CD4-positive, alpha-beta T cell treated with Interleukin-17A for 4 hours (primary cell): ENCODE measurements around the gene RAB14.
"Not testable (repeated sequence)": the region's sequence is repeated elsewhere in the genome, so short reads cannot be mapped to it uniquely, and the experiment has no call there.

Experiments used
- DNase-seq: peaks from one replicate; pipeline ENCODE4 v3.0.0-alpha.2; 2020; ENCODE audit warnings: mixed read lengths

Gene RAB14

DNA sequence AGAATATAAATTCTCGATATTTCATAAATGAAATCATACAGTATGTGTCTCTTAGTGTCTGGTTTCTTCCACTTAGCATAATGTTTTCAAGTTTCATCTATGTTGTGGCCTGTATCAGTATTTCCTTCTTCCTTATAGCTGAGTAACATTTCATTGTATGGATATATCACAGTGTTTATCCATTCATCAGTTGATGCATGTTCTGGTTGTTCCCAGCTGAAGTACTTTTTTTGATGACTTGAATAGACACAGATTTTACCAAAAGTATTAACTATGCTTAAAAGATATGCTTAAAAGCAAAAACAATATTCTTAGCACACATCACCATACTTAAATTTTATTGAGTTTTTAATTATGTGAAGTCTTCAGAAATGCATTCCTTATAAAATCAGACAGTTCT lies 12.7 kb downstream of the RAB14 start:
- DNase-seq = no peak

DNA sequence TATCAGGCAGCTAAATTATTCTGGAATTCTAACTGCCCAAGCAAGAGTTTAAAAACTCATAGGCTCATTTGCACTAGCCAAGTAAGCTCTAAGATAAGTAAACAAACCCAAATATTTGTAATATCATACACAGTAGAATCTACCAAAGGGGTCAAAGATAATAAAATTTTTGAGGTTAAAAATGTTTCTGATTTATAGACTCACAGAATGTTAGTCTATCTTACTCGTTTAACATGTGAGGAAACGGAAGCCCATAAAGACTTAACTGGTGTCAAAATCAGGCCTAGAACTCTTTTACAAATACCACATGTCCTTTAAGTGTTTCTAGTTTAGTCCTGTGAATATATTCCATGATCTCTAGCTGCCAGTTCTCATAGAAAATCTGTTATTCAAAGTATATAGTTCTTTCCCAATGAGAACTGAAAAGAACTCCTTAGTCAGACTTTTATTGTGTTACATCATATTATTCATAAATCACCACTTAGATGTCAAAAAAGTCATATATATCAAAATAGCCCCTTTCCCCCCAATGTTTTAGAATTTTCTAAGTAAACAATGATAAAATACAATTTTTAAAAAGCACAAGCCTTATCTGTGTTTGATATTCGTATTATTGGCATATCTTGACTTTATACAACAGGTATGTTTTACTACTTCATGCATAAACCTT lies 13.9 kb downstream of the RAB14 start:
- DNase-seq = no peak

DNA sequence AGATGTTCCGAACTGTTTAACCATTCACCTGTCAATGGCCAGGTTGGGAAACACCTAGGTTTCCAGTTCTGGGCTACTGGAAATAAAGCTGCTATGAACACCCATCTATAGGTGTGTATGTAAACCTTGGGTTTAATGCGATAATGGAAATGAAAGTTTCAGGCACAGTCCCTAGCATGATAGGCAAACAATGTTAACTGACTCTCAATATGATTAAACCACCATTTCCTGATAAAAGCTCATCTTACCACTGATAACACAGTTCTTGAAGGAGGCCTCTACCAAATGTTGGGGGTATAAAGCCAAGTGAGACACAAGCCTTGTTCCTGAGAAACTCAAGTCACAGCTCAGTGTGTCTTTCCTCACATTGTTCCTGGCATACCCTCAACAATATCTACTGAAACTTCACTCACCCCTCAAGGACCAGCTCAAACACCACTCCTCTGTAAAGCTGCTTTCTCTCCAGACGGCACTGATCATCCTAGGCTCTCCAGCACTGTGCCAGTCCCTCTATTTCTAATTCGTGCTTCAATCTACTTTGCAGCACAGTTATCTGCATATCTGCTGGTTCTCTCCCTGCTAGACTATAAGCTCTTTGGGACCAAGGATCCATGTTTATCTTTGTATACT lies 15.8 kb downstream of the RAB14 start:
- no peak for DNase-seq

DNA sequence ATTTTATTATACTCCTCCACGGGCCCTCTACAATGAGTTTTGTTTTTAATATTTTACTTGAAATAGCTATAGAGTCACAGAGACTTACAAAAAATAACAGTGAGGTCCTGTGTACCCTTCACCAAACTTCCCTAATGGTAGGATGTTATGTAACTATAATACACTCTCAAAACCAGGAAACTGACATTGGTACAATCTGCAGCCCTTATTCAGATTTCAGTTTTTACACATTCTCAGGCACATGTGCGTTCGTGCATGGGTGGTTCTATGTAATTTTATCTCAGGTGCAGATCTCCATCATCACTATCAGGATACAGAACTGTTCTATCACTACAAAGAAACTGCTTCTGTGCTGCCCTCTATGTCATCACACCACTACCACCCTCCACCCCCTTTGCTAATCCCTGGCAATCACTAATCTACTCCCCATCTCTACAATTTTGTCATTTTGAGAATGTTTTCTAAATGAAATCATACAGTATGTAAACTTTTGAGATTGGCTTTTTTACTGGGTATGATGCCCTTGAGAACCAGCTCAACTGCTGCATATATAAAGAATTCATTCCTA lies 16.4 kb downstream of the RAB14 start:
- no peak for DNase-seq

DNA sequence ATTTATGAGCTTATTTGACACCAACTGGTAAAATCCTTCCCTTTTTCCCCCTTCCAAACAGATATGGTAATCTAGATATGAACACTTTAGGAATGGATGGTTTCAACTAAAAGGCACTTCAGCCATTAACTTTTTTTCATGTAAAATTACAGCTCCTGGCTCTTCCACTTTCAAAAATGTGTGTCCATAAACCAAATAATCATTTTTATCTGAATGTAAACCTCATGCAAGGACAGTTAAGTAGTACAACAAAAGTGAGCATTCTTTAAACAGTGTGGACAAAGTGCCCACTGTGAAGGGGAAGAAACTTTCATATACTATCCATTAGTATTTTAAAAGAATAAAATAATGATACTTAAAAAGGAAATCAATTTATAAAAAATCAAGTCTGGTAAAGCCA lies 17.2 kb downstream of the RAB14 start:
- no peak for DNase-seq

DNA sequence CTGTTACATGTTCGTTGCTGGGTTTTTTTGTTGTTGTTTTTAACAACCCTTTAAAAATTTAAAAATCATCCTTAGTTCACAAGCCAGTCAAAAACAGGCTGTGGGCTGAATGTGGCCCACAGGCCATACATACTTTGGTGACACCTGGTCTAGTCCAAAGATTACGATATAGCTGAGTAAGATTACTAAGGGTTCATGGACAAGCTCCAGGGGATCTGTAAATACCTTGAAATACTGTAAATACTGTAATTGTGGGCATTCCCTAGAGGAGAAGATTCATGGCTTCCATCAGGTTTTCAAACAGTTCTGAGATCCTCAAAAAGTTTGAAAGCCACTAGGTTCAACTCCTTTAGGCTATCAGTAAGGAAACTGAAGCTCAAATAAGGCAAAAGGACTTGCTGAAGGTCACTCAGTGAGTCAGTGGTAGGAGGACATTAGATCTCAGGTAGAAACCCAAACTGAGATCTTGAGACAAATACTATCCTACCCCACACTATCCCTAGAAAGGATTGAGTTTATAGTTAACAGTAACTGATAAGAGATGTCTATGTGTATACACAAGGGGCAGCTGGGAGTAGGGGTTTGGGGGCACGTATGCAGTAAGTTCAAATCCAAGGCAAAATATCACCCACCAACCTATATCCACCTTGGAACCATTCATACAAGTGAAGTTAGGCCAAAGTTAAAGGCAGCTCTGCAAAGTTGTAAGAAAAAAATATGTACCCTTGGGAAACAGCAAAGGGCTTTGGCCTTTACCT lies 17.8 kb downstream of the RAB14 start:
- no peak for DNase-seq

DNA sequence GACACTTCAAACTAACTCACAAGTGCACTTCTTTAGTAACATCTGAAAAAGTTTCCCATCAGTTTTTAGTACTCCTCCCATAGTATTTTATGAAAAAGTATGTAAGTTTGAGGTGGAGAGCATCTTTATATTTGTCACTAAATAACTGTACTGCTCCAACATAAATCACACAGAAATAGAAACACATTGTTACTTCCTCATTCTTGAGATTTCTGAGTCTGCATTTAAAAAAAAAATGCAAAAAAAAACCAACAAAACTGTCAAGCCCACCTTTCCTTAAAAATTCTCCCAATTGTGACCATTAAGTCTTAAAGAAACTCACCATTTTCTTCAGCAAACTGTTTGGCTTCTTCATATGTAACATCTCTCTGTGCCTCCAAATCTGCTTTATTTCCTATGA lies 18.7 kb downstream of the RAB14 start:
- no peak for DNase-seq

DNA sequence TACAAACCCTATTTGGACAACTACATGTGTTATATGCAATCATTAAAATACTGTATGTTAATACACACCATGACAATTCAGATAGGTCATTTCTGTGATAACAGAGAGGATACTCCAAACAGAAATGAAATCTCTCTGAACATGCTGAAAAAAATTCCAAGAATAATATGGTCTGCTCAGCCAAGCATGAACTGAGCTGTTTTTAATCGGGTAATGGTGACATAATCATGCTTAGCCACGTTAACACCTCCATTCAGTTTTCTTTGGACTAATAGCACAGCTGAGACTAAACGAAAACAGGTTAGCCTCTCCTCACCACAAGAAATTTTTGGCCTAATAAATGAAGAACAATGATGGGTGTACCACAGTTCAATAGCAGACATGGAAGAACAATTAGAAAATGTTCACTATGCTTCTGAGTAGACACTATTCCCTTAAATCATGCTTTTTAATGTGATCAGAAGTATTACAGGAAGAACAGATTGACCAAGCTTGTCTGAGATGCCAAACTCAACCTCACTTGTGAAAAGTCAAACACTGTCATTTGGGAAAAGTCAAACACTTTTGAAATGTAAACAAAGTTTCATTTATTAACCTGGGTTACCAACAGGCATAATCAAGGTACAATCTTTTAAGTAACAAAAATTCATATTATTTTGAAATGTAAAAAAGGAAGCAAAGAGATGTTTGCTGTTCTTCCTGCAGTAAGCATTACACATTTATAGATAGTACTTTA lies 19.4 kb downstream of the RAB14 start:
- no peak for DNase-seq

DNA sequence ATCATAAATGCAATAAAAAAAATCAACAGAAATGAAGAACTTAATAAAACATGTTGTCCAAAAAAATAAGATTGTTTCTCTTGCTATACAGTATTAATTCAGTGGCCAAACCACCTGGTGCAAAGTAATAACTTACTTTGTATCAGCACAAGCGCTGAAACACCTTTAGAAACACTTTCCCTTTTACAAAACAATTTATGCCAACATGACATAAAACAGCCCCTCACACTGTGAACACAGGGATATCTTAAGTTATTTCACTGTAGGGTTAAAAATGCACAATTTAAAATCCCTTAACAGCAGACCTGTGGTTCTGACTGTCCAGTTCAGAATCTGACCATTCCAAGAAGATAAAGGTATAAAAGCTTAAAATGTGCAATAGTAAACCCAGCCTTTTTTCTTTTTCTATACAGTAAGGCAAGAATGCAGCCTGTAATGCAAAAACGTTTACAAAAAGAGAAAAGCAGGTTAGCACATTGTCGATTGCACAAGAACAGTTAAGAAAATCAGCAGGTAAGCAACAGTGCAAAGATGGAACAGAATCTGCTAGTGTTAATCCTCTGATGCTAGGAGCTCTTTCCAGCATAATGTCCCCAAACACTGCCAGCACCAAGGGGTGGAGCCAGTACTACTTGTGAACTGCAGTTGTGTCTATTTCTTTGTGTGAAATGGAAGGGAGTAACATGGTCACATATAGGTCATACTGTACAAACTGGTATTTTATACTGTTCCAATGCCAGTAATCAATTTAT lies 21.6 kb downstream of the RAB14 start:
- no peak for DNase-seq

DNA sequence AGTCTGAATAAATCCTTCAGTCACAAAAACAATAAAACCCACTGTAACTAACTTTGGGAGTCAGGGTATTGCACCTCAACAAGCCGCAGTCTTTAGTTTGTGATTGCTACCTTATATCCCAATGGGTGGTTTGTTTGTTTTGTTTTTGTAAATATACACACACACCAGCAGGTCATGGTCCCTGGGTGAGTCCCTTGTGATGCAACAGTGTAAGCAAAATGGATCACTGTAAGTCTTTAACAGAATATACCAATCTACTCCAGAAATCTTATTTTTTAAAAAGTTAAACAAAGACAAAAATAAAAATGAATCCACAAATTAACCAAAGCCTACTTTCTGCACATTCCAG lies 22.3 kb downstream of the RAB14 start:
- not testable (repeated sequence) for DNase-seq

DNA sequence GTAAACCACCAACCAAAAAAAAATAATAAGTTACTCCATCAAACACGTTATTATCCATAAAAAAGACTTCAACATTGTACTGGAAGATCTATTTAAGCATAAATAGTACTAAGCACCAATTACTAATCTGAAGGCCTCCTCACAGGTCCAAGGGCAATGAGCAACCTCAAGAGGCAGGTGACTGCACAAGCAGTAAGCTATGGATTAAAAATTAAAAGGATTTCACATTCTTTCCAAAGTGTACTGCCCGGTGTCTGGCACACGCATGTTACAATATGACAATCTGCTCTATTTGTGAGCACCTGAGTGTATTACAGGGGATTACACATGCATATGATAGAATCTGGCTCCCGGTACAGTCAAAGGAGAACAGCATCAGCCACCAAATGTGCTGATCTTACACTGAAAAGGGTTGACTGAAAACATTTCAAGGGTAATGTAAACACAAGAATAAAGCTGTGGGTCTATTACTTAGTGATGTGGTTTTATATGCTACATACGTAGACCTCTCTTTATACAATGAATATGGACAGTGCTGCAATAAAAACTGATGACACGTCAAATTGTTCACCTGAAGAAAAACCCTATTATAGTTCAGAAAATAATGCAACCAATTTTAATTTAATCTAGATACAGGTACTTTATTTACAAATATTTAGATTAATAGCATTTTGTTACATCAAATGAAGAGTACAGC lies 22.8 kb downstream of the RAB14 start:
- no peak for DNase-seq

DNA sequence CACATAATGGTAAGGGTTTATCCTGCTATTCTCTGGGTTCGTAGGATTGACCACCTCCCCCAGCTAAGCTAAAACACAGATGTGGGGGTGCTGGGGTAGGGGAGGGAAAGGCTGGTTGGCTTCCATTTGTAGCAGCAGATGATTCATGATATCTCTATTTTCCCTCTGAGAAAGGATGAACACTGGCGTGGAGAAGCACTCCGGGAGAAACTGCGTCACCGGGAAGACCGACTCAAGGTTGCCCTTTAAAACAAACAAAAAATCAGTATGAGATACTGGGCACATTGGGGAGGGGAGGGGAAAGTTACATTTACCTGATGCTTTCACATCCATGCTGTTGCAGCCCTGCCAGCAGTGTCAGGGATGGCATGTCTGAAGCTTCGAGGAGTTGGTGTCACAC lies 28.2 kb downstream of the RAB14 start:
- DNase-seq = no peak

DNA sequence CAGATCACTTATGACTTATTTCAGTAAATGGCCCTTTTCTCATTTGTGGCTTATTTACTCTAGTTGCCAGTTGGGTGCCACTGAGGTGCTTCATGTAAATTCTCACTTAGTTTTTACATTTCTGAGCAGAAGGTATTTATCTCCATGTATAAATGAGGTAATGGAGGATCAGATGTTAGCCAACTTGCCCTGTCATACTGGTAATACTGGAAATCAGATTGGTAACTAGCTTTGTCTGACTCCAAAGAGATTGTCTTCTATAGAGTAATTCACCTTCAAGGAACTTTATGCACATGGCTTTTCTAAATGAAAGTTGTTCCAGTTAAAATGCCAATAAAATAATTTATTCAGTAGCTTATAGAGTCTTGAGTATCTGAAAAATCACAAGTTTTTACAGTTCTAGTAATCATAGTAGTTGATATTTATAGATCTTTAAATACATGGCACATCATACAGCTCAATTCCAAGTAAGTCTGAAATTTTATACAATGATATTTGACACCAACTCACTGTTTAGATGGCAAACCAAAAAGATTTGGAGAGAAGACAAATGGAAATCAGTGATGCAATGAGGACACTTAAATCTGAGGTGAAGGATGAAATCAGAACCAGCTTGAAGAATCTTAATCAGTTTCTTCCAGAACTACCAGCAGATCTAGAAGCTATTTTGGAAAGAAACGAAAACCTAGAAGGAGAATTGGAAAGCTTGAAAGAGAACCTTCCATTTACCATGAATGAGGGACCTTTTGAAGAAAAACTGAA lies 28.8 kb downstream of the RAB14 start:
- DNase-seq = no peak

DNA sequence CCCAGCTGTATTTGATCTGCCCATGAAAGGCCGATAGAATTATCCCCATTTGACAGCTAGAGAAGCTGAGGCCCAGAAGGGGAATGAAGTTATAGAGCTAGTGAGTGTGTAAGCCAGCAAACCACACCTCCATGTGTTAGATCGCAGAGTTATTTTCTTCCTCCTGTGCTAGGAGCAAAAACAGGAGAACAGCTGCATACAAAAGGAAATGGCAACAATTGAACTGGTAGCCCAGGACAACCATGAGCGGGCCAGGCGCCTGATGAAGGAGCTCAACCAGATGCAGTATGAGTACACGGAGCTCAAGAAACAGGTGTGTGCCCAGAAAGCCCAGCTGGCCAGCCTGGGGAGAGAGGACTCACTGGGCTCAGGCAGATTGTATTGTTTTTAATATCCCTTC lies 30.4 kb downstream of the RAB14 start:
- DNase-seq = no peak

DNA sequence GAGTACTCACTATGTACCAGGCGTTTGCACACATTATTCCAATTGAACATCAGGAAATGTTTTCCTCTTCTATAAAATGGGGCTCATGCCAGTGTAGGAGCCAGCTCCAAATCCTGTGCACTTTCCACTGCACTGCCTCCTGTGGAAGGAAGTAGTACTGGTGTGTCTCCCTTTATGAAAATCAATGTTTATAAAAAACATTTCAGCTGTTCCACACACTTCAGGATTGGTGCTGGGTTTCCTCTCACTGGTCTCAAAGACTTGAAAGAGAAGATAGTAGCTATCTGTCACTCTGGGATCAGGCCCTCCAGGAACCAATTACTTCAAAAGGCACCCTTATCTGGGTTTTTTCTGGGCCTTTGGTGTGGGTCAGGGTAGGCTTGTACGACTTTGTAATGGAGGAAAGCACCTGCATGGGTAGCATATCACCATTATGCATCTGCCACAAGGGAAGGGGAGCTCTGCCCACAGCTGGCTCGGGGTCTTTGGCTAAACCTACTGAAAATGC lies 32.5 kb downstream of the RAB14 start:
- DNase-seq = peak; percentile 37

DNA sequence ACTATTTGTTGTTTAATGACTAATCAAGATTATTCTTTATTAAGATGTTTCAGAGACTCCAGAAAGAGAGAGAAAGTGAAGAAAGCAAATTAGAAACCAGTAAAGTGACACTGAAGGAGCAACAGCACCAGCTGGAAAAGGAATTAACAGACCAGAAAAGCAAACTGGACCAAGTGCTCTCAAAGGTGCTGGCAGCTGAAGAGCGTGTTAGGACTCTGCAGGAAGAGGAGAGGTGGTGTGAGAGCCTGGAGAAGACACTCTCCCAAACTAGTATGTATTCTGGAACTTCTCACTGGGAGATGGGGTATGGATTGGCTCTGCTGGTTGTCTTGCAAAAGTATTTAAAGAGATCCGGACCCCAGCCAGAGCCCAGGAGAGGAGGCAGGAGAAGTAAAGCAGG lies 33.6 kb downstream of the RAB14 start:
- DNase-seq = no peak

DNA sequence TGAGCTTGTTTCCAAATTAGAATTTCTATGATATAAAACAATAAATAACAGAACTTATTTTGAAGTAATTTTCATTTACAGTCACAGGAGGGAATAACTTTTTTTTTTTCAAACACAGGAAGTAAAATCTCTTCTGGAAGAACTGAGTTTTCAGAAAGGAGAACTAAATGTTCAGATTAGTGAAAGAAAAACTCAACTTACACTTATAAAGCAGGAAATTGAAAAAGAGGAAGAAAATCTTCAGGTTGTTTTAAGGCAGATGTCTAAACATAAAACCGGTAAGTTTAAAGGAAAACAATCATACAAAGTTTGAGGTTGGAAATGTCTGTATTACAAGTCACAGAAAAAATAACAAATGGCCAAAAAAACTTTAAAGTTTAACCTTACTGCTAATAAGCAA lies 41.6 kb downstream of the RAB14 start:
- DNase-seq = no peak

DNA sequence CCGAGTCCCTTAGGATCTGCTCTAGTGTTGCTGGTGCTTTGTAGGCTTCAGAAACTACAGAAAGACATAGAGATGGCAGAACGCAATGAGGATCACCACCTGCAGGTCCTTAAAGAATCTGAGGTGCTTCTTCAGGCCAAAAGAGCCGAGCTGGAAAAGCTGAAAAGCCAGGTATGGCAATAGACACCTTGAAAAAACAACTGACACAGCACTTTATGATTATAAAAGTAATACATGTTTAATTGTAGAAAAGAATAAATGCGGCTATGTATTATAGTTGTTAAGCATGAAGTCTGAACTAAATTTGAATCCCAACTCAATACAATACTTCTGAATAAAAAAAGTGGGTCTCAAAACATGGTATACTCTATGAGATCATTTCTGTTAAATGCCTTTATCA lies 43.7 kb downstream of the RAB14 start:
- DNase-seq = no peak

DNA sequence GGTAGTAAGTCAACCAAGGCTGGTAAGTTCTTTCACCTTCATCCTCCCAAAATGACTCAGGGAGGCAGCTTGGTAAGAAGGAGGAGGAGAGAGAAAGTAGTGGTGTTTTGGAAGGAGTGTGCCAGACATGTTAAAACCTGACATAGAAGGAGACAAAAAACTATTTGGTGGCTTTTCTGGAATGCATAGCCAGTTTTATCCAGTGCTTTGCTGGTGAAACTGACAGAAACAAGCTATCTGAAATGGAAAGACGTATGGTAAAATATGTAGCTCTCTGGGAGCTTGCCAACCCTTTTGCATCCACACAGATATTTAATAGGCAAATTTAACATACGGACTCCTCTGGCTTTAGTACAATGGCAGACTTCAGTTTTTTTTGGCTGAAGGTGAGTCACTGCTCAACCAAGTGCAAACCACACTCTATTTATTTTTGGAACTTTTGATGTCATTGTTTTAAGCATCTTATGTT lies 45.4 kb downstream of the RAB14 start:
- DNase-seq = peak; percentile 9

DNA sequence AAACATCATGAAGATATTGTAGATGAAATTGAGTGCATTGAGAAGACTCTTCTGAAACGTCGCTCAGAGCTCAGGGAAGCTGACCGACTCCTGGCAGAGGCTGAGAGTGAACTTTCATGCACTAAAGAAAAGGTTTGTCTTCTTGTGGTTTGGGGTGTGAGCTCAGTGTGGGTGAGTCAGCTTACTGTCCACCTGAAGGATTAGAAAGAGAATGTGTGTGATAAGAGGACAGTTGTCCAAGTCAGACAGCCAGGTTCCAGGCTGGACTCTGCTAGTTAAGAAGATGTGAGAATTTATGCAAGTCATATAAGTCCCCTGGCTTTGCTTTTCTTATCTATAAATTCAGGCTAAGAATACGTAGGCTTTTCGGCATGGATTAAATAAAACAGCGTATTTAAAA lies 46.9 kb downstream of the RAB14 start:
- no peak for DNase-seq

DNA sequence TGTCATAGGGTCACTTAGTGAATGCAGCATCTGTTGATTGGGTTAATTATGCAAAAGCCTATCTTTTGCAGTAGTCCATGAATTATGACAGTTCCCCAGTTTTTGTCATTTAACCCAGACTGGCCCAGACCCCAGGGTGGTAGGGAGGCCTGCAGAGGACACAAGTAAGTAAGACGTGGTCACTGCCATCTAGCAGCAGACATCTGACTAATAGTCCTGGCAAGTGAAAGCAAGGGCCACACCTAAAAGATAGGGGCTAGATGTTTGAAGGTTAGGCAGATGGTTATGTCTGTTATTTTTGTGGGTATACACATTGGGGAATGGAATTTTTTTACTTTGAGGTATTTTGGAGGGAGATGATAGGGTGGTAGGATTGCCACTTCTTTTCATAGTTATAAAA lies 48.0 kb downstream of the RAB14 start:
- DNase-seq = no peak
